IPS-20b (cell line): ENCODE results near the gene SLC26A11.
"Not testable (repeated sequence)": the region's sequence is repeated elsewhere in the genome, so short reads cannot be mapped to it uniquely, and the experiment has no call there.

ENCODE experiments used
- H3K27ac ChIP-seq: one replicate; pipeline ENCODE4 v1.5.1; 2013; ENCODE audit warnings: low read length
- H3K27me3 ChIP-seq: 2 replicates; pipeline ENCODE4 v1.6.1; 2013; ENCODE audit warnings: mild to moderate bottlenecking, low read length, inconsistent platforms; ENCODE audit not compliant: insufficient read depth
- H3K36me3 ChIP-seq: 2 replicates; pipeline ENCODE4 v1.6.1; 2013; ENCODE audit warnings: low read depth, mild to moderate bottlenecking, inconsistent platforms, low read length, moderate library complexity; ENCODE audit not compliant: insufficient read depth
- H3K4me1 ChIP-seq: 2 replicates; pipeline ENCODE4 v1.6.1; 2013; ENCODE audit warnings: mild to moderate bottlenecking, control low read depth, inconsistent platforms, low read length, moderate library complexity; ENCODE audit not compliant: insufficient read depth
- H3K4me3 ChIP-seq: 2 replicates; pipeline ENCODE4 v1.5.1; 2013; ENCODE audit warnings: mild to moderate bottlenecking, low read length, inconsistent platforms
- H3K9ac ChIP-seq: 2 replicates; pipeline ENCODE4 v1.6.1; 2013; ENCODE audit warnings: low read depth, mild to moderate bottlenecking, inconsistent platforms, low read length, moderate library complexity
- H3K9me3 ChIP-seq: 2 replicates; pipeline ENCODE4 v1.6.1; 2013; ENCODE audit warnings: mild to moderate bottlenecking, low read depth, low read length, inconsistent platforms; ENCODE audit not compliant: insufficient read depth

Gene SLC26A11

GRCh38 chr17:80294210-80294609 is 74.0 kb downstream of the SLC26A11 start:
- no peak overlapping the region for H3K4me3 ChIP-seq
- no peak overlapping the region for H3K9ac ChIP-seq
- H3K4me1 ChIP-seq, result no peaks in the 10 kb centered on the region
- H3K27me3 ChIP-seq, result no peaks in the 10 kb centered on the region
- no peaks in the 10 kb centered on the region for H3K9me3 ChIP-seq
- peaks cover 62% of the 10 kb centered on the region for H3K36me3 ChIP-seq
- no peak overlapping the region for H3K27ac ChIP-seq

GRCh38 chr17:80294653-80295052 is 74.4 kb downstream of the SLC26A11 start:
- Histone ChIP-seq H3K4me3 (no peak overlapping the region), H3K4me1 (no peaks in the 10 kb centered on the region), H3K9ac (no peak overlapping the region), H3K27ac (no peak overlapping the region), H3K36me3 (peaks cover 65% of the 10 kb centered on the region), H3K9me3 (no peaks in the 10 kb centered on the region), H3K27me3 (no peaks in the 10 kb centered on the region)

- Histone ChIP-seq H3K9ac (no peak overlapping the region), H3K36me3 (peaks cover 66% of the 10 kb centered on the region), H3K4me3 (no peak overlapping the region), H3K9me3 (no peaks in the 10 kb centered on the region), H3K4me1 (no peaks in the 10 kb centered on the region), H3K27me3 (no peaks in the 10 kb centered on the region), H3K27ac (no peak overlapping the region)
Observed at GRCh38 chr17:80295146-80295545, 74.9 kb downstream of the SLC26A11 start.

- Histone ChIP-seq H3K36me3 (peaks cover 66% of the 10 kb centered on the region), H3K27me3 (no peaks in the 10 kb centered on the region), H3K9ac (no peak overlapping the region), H3K9me3 (no peaks in the 10 kb centered on the region), H3K27ac (no peak overlapping the region), H3K4me3 (no peak overlapping the region), H3K4me1 (no peaks in the 10 kb centered on the region)
Observed at GRCh38 chr17:80295559-80295958, 75.3 kb downstream of the SLC26A11 start.

GRCh38 chr17:80296221-80296620 is 76.0 kb downstream of the SLC26A11 start:
- no peaks in the 10 kb centered on the region for H3K4me1 ChIP-seq
- no peak overlapping the region for H3K4me3 ChIP-seq
- H3K9ac ChIP-seq, result no peak overlapping the region
- peaks cover 65% of the 10 kb centered on the region for H3K36me3 ChIP-seq
- no peaks in the 10 kb centered on the region for H3K27me3 ChIP-seq
- no peak overlapping the region for H3K27ac ChIP-seq
- H3K9me3 ChIP-seq, result no peaks in the 10 kb centered on the region

- peaks cover 5% of the 10 kb centered on the region for H3K9me3 ChIP-seq
- H3K27ac ChIP-seq, result no peak overlapping the region
- H3K9ac ChIP-seq, result no peak overlapping the region
- H3K36me3 ChIP-seq, result peaks cover 68% of the 10 kb centered on the region
- H3K27me3 ChIP-seq, result no peaks in the 10 kb centered on the region
- no peak overlapping the region for H3K4me3 ChIP-seq
- H3K4me1 ChIP-seq, result no peaks in the 10 kb centered on the region
Observed at GRCh38 chr17:80297996-80298560, 77.9 kb downstream of the SLC26A11 start.

- H3K4me1 ChIP-seq, H3K9ac ChIP-seq, H3K27ac ChIP-seq, H3K27me3 ChIP-seq, H3K4me3 ChIP-seq: not testable (repeated sequence)
- Histone ChIP-seq H3K36me3 (peaks cover 60% of the 10 kb centered on the region), H3K9me3 (peaks cover 17% of the 10 kb centered on the region)
Observed at GRCh38 chr17:80299350-80300100, 79.3 kb downstream of the SLC26A11 start.

- not testable (repeated sequence) for H3K9ac ChIP-seq, H3K27ac ChIP-seq, H3K4me3 ChIP-seq, H3K27me3 ChIP-seq, H3K4me1 ChIP-seq
- Histone ChIP-seq H3K36me3 (peaks cover 54% of the 10 kb centered on the region), H3K9me3 (peaks cover 17% of the 10 kb centered on the region)
Observed at GRCh38 chr17:80300756-80301155, 80.5 kb downstream of the SLC26A11 start.
